ENCODE results near the gene DTYMK. TPM values are rescaled to one million over a fixed set of nuclear protein-coding genes. Genes with fewer than 3 reads are reported as not detected.

The DTYMK gene
- total and polyA plus RNA-seq, 10 of the 15 experiments (the other 5 are each of a cell fraction or from before 2014, with no cell fraction given): 7.0 to 220 (median 59.3) TPM

GRCh38 chr2:241724975-241725870 is 38.6 kb upstream of the DTYMK start:
- no TSS peak for BruUV-seq (replicated peaks)
- Histone ChIP-seq H3K4me2 (ENCODE audit: control insufficient read depth, insufficient read depth) (no peak overlapping the region), H3K4me1 (ENCODE audit: control insufficient read depth, insufficient read depth, low read length) (no peaks in the 10 kb centered on the region), H3K79me2 (ENCODE audit: control insufficient read depth, insufficient read depth, low read length) (no peaks in the 10 kb centered on the region), H3K9ac (ENCODE audit: control insufficient read depth, insufficient read depth, low read length) (no peak overlapping the region), H3K27ac (ENCODE audit: control insufficient read depth, insufficient read depth) (no peak overlapping the region), H3K9me3 (replicated peaks; ENCODE audit: control insufficient read depth, insufficient read depth, low read length) (peaks cover 19% of the 10 kb centered on the region; the same call in 2 of the 3 replicates), H2AFZ (ENCODE audit: control insufficient read depth, low read depth, low read length) (no peak overlapping the region), H4K20me1 (ENCODE audit: control insufficient read depth, insufficient read depth) (no peaks in the 10 kb centered on the region), H3K4me3 (no peak overlapping the region), H3K27me3 (replicated peaks in 1 of 2; ENCODE audit: control insufficient read depth in 2 of 2, insufficient read depth in 2 of 2, low read length in 1 of 2) (no peaks in the 10 kb centered on the region), H3K36me3 (ENCODE audit: control insufficient read depth in 2 of 2, insufficient read depth in 2 of 2, low read length in 1 of 2) (peaks cover 9 to 17% of the 10 kb centered on the region in 2 experiments; a peak in 3 of 4 replicates)
- no peak for FAIRE-seq
- no peak for TF ChIP-seq PAX8 (IDR thresholded peaks at IDR 0.05)
- TF ChIP-seq NFIC (IDR thresholded peaks at IDR 0.05; ENCODE audit: low read depth, low read length): no peak
- no peak for TF ChIP-seq NRF1 (conservative IDR thresholded peaks at IDR 0.05; ENCODE audit: low read depth, low read length)
- TF ChIP-seq FOS (IDR thresholded peaks at IDR 0.05; ENCODE audit: borderline replicate concordance, extremely low read depth, insufficient read length): no peak
- TF ChIP-seq, protein P1, sequence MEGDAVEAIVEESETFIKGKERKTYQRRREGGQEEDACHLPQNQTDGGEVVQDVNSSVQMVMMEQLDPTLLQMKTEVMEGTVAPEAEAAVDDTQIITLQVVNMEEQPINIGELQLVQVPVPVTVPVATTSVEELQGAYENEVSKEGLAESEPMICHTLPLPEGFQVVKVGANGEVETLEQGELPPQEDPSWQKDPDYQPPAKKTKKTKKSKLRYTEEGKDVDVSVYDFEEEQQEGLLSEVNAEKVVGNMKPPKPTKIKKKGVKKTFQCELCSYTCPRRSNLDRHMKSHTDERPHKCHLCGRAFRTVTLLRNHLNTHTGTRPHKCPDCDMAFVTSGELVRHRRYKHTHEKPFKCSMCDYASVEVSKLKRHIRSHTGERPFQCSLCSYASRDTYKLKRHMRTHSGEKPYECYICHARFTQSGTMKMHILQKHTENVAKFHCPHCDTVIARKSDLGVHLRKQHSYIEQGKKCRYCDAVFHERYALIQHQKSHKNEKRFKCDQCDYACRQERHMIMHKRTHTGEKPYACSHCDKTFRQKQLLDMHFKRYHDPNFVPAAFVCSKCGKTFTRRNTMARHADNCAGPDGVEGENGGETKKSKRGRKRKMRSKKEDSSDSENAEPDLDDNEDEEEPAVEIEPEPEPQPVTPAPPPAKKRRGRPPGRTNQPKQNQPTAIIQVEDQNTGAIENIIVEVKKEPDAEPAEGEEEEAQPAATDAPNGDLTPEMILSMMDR (IDR thresholded peaks at IDR 0.05 in 2 of 3, conservative IDR thresholded peaks at IDR 0.05 in 1 of 3; ENCODE audit: control insufficient read depth in 2 of 3, extremely low read depth in 1 of 3, insufficient read depth in 1 of 3, low read depth in 3 of 3, low read length in 3 of 3): no peak
- TF ChIP-seq YY1 (IDR thresholded peaks at IDR 0.05; ENCODE audit: low read depth, low read length): no peak
- TF ChIP-seq ZBTB40 (IDR thresholded peaks at IDR 0.05; ENCODE audit: borderline replicate concordance): no peak
- no peak for TF ChIP-seq MXI1 (IDR thresholded peaks at IDR 0.05; ENCODE audit: low read depth, low read length)
- no peak for TF ChIP-seq SMAD5 (IDR thresholded peaks at IDR 0.05; ENCODE audit: low read depth)
- no peak for TF ChIP-seq TCF12 (IDR thresholded peaks at IDR 0.05; ENCODE audit: low read depth, low read length)
- TF ChIP-seq IRF4 (IDR thresholded peaks at IDR 0.05; ENCODE audit: low read depth, low read length): no peak
- no peak for TF ChIP-seq RUNX3 (IDR thresholded peaks at IDR 0.05; ENCODE audit: low read length)
- TF ChIP-seq CEBPB (IDR thresholded peaks at IDR 0.05; ENCODE audit: borderline replicate concordance in 1 of 2, low read depth in 2 of 2, low read length in 2 of 2): no peak
- no peak for TF ChIP-seq ZNF217 (IDR thresholded peaks at IDR 0.05)
- TF ChIP-seq, protein P2, sequence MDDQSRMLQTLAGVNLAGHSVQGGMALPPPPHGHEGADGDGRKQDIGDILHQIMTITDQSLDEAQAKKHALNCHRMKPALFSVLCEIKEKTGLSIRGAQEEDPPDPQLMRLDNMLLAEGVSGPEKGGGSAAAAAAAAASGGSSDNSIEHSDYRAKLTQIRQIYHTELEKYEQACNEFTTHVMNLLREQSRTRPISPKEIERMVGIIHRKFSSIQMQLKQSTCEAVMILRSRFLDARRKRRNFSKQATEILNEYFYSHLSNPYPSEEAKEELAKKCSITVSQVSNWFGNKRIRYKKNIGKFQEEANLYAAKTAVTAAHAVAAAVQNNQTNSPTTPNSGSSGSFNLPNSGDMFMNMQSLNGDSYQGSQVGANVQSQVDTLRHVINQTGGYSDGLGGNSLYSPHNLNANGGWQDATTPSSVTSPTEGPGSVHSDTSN (IDR thresholded peaks at IDR 0.05; ENCODE audit: insufficient replicate concordance, low read depth, low read length): no peak
- no peak for TF ChIP-seq SREBF2 (IDR thresholded peaks at IDR 0.05; ENCODE audit: low read length)
- in situ Hi-C loops (cut with MboI): no loop called here
- ATAC-seq: no peak
- no peak for DNase-seq (ENCODE audit: low read depth, low spot score)
- intact Hi-C loops (cut with micrococcal nuclease; ENCODE audit: unreplicated experiment): no loop called here
- 98% methylated on average over 67 of the region's 76 CpGs for WGBS (ENCODE audit: insufficient coverage, insufficient replicate concordance, low lambda C conversion rate, missing lambda C conversion rate)
- SMC1A ChIA-PET (ENCODE audit: uncharacterized antibody, unreplicated experiment): interaction anchor here (1.2 kb wide), 1 partner anchor 9 kb away, joined by 3 read pairs; no protein-coding TSS in a partner anchor
- POLR2A ChIA-PET: interaction anchor here (1.0 kb wide), 1 partner anchor 18 kb away, joined by 3 read pairs; no protein-coding TSS in a partner anchor
- CTCF ChIA-PET: interaction anchor here (1.1 kb wide), 1 partner anchor 9 kb away, joined by 3 read pairs; no protein-coding TSS in a partner anchor
- RAD21 ChIA-PET (ENCODE audit: unreplicated experiment): interaction anchor here (0.6 kb wide), 1 partner anchor 10 kb away, joined by 3 read pairs; no protein-coding TSS in a partner anchor

Measured in GM12878 (cell line).